BLaER1 treated with 17β-estradiol and CSF1 and Interleukin-3, amounts not matched to agents 10 nM and 100 nM (cell line): ENCODE results near the gene DEAF1.
"Not testable (repeated sequence)": the region's sequence is repeated elsewhere in the genome, so short reads cannot be mapped to it uniquely, and the experiment has no call there.

Source experiments
- H3K27ac ChIP-seq, 11 experiments: shearing (Covaris generic); formaldehyde crosslinking; 2 replicates each; pipeline ENCODE4 v1.8.1; 2022
- H3K27me3 ChIP-seq, 11 experiments: shearing (Covaris generic); formaldehyde crosslinking; 2 replicates each; pipeline ENCODE4 v1.8.1; 2022
- H3K36me3 ChIP-seq, 11 experiments: shearing (Covaris generic); formaldehyde crosslinking; 2 replicates each; pipeline ENCODE4 v1.8.1; 2022
- H3K4me1 ChIP-seq, 10 experiments: shearing (Covaris generic); formaldehyde crosslinking; 2 replicates each; pipeline ENCODE4 v1.8.1; 2022
- H3K4me2 ChIP-seq, 11 experiments: shearing (Covaris generic); formaldehyde crosslinking; 2 replicates each; pipeline ENCODE4 v1.8.1; 2022
- H3K4me3 ChIP-seq, 10 experiments: shearing (Covaris generic); formaldehyde crosslinking; 2 replicates each; pipeline ENCODE4 v1.8.1; 2022
- H3K9ac ChIP-seq, 11 experiments: shearing (Covaris generic); formaldehyde crosslinking; 2 replicates each; pipeline ENCODE4 v1.8.1; 2022
- H3K9me3 ChIP-seq, 11 experiments: shearing (Covaris generic); formaldehyde crosslinking; replicated peaks in 1 of 11; 2 replicates each; pipeline ENCODE4 v1.8.1; 2022
- H4K20me1 ChIP-seq, 11 experiments: shearing (Covaris generic); formaldehyde crosslinking; 2 replicates each; pipeline ENCODE4 v1.8.1; 2022
- Cebpa-rat ChIP-seq, 11 experiments: shearing (Covaris generic); IDR thresholded peaks; 2 replicates each; pipeline ENCODE4 v1.8.1; 2022

DEAF1 gene

GRCh38 chr11:656866-657265 is 38.2 kb downstream of the DEAF1 start:
- Histone ChIP-seq H3K9ac (no peak overlapping the region), H4K20me1 (peaks cover 30 to 92% (median 76%) of the 10 kb centered on the region in 11 experiments; a peak in 21 of 22 replicates), H3K36me3 (peaks cover 82 to 100% (median 88%) of the 10 kb centered on the region in 11 experiments), H3K4me3 (no peak overlapping the region), H3K27ac (no peak overlapping the region), H3K4me2 (no peak overlapping the region), H3K4me1 (peaks cover 14 to 26% (median 23%) of the 10 kb centered on the region in 10 experiments), H3K9me3 (peaks cover 0 to 5% (median 0%) of the 10 kb centered on the region in 11 experiments; a peak in 1 of 22 replicates), H3K27me3 (no peaks in the 10 kb centered on the region; a peak in 1 of 22 replicates)
- no peak for TF ChIP-seq Cebpa-rat (IDR thresholded peaks at IDR 0.05)

- H3K4me1 ChIP-seq = peaks cover 14 to 23% (median 20%) of the 10 kb centered on the region in 10 experiments
- no peak overlapping the region for H3K9ac ChIP-seq
- peaks cover 82 to 100% (median 88%) of the 10 kb centered on the region in 11 experiments for H3K36me3 ChIP-seq
- H3K4me2 ChIP-seq = no peak overlapping the region
- H3K27ac ChIP-seq = no peak overlapping the region
- no peaks in the 10 kb centered on the region; a peak in 1 of 22 replicates for H3K27me3 ChIP-seq
- H3K4me3 ChIP-seq = no peak overlapping the region
- peaks cover 0 to 5% (median 0%) of the 10 kb centered on the region in 11 experiments; a peak in 1 of 22 replicates for H3K9me3 ChIP-seq
- no peak for TF ChIP-seq Cebpa-rat (IDR thresholded peaks at IDR 0.05)
- peaks cover 26 to 87% (median 71%) of the 10 kb centered on the region in 11 experiments; a peak in 21 of 22 replicates for H4K20me1 ChIP-seq
Observed at GRCh38 chr11:656426-656825, 38.6 kb downstream of the DEAF1 start.

- H3K36me3 ChIP-seq = peaks cover 83 to 100% (median 93%) of the 10 kb centered on the region in 11 experiments
- no peak overlapping the region for H3K4me3 ChIP-seq
- no peak for TF ChIP-seq Cebpa-rat (IDR thresholded peaks at IDR 0.05)
- no peak overlapping the region for H3K9ac ChIP-seq
- H3K4me2 ChIP-seq = no peak overlapping the region
- H3K27ac ChIP-seq = no peak overlapping the region
- peaks cover 2 to 11% (median 8%) of the 10 kb centered on the region in 10 experiments for H3K4me1 ChIP-seq
- peaks cover 14 to 76% (median 59%) of the 10 kb centered on the region in 11 experiments; a peak in 21 of 22 replicates for H4K20me1 ChIP-seq
- no peaks in the 10 kb centered on the region; a peak in 1 of 22 replicates for H3K27me3 ChIP-seq
- peaks cover 0 to 5% (median 0%) of the 10 kb centered on the region in 11 experiments; a peak in 1 of 22 replicates for H3K9me3 ChIP-seq
Observed at GRCh38 chr11:655036-655726, 39.8 kb downstream of the DEAF1 start.

- not testable (repeated sequence) for H3K9me3 ChIP-seq, H3K9ac ChIP-seq, H3K4me3 ChIP-seq, H3K4me2 ChIP-seq, H3K27me3 ChIP-seq, H3K4me1 ChIP-seq, H3K27ac ChIP-seq
- Histone ChIP-seq H3K36me3 (peaks cover 83 to 100% (median 94%) of the 10 kb centered on the region in 11 experiments), H4K20me1 (peaks cover 6 to 69% (median 51%) of the 10 kb centered on the region in 11 experiments; a peak in 21 of 22 replicates)
Observed at GRCh38 chr11:654444-654843, 40.6 kb downstream of the DEAF1 start.

GRCh38 chr11:653837-654236 is 41.2 kb downstream of the DEAF1 start:
- Histone ChIP-seq H4K20me1 (peaks cover 4 to 63% (median 45%) of the 10 kb centered on the region in 11 experiments; a peak in 21 of 22 replicates), H3K4me2 (no peak overlapping the region), H3K9me3 (peaks cover 0 to 5% (median 0%) of the 10 kb centered on the region in 11 experiments; a peak in 1 of 22 replicates), H3K27ac (no peak overlapping the region), H3K9ac (no peak overlapping the region), H3K27me3 (no peaks in the 10 kb centered on the region), H3K4me1 (no peaks in the 10 kb centered on the region; a peak in 1 of 20 replicates), H3K36me3 (peaks cover 83 to 100% (median 94%) of the 10 kb centered on the region in 11 experiments), H3K4me3 (no peak overlapping the region)
- TF ChIP-seq Cebpa-rat (IDR thresholded peaks at IDR 0.05) = no peak

- H3K4me3 ChIP-seq, H3K9me3 ChIP-seq, H3K27me3 ChIP-seq, H3K4me2 ChIP-seq, H3K9ac ChIP-seq, H3K27ac ChIP-seq, H3K4me1 ChIP-seq: not testable (repeated sequence)
- Histone ChIP-seq H3K36me3 (peaks cover 77 to 100% (median 92%) of the 10 kb centered on the region in 11 experiments), H4K20me1 (peaks cover 4 to 56% (median 38%) of the 10 kb centered on the region in 11 experiments; a peak in 21 of 22 replicates)
Observed at GRCh38 chr11:653136-653535, 41.9 kb downstream of the DEAF1 start.

GRCh38 chr11:650482-650881 is 44.5 kb downstream of the DEAF1 start:
- no peak overlapping the region for H3K9ac ChIP-seq
- H3K9me3 ChIP-seq = peaks cover 0 to 5% (median 0%) of the 10 kb centered on the region in 11 experiments; a peak in 1 of 22 replicates
- H3K27ac ChIP-seq = no peak overlapping the region
- no peaks in the 10 kb centered on the region for H3K27me3 ChIP-seq
- no peak overlapping the region for H3K4me3 ChIP-seq
- no peak for TF ChIP-seq Cebpa-rat (IDR thresholded peaks at IDR 0.05)
- no peak overlapping the region for H3K4me2 ChIP-seq
- H4K20me1 ChIP-seq = peaks cover 0 to 54% (median 23%) of the 10 kb centered on the region in 11 experiments; a peak in 17 of 22 replicates
- peaks cover 14 to 19% (median 17%) of the 10 kb centered on the region in 10 experiments for H3K4me1 ChIP-seq
- peaks cover 60 to 95% (median 77%) of the 10 kb centered on the region in 11 experiments for H3K36me3 ChIP-seq

- H3K4me2 ChIP-seq, H3K4me3 ChIP-seq, H3K9me3 ChIP-seq, H3K27ac ChIP-seq, H3K9ac ChIP-seq, H3K27me3 ChIP-seq: not testable (repeated sequence)
- H4K20me1 ChIP-seq = peaks cover 0 to 55% (median 33%) of the 10 kb centered on the region in 11 experiments; a peak in 19 of 22 replicates
- peaks cover 17 to 24% (median 22%) of the 10 kb centered on the region in 10 experiments for H3K4me1 ChIP-seq
- peaks cover 50 to 87% (median 67%) of the 10 kb centered on the region in 11 experiments for H3K36me3 ChIP-seq
Observed at GRCh38 chr11:647672-648158, 47.3 kb downstream of the DEAF1 start.

- peaks cover 0 to 9% (median 7%) of the 10 kb centered on the region in 11 experiments; a peak in 19 of 22 replicates for H3K27me3 ChIP-seq
- TF ChIP-seq Cebpa-rat (IDR thresholded peaks at IDR 0.05) = no peak
- H3K27ac ChIP-seq = 0 out of 22 replicates have a peak overlapping the region, but pooled peaks of 1 of the 11 experiments have one; percentile 17
- no peak overlapping the region for H3K4me3 ChIP-seq
- H3K4me2 ChIP-seq = peak overlapping the region; percentile 47 to 89 (median 67)
- H4K20me1 ChIP-seq = peaks cover 14 to 70% (median 48%) of the 10 kb centered on the region in 11 experiments
- peaks cover 42 to 86% (median 66%) of the 10 kb centered on the region in 11 experiments for H3K36me3 ChIP-seq
- peaks cover 18 to 35% (median 32%) of the 10 kb centered on the region in 10 experiments for H3K4me1 ChIP-seq
- no peaks in the 10 kb centered on the region for H3K9me3 ChIP-seq
- H3K9ac ChIP-seq = peak overlapping the region in 5 of 11 experiments; percentile 25 to 42 (median 33); a peak in 3 of 22 replicates
Observed at GRCh38 chr11:646214-646613, 48.8 kb downstream of the DEAF1 start.
